Measurements from ENCODE around the gene ABHD16A.

DNA sequence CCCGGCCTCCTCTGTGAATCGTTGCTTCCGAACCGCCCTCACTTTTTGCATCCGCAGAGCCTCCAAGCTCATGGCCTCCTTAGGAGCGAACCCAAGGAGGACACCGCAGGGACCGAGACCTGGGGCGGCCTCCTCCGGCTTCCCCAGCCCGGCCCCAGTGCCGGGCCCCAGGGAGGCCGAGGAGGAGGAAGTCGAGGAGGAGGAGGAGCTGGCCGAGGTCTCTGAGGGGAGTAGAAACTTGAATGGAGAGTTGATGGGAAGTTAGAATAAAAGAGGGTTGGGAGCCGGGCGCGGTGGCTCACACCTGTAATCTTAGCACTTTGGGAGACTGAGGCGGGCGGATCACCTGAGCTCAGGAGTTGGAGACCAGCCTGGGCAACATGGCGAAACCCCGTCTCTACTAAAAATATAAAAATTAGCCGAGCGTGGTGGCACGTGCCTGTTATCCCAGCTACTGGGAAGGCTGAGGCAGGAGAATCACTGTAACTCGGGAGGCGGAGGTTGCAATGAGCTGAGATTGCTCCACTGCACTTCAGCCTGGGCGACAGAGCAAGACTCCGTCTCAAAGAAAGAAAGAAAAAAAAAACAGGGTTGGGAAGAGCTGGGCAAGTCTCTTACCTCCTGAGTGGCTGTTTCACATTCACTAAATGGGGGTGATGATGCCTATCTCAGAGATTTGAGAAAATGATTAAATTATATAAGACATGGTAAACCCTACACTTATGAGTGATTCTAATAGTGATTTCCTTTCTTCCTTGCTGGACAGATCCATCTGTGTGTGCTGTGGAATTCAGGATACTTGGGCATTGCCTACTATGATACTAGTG, 37.5 kb upstream of the ABHD16A start:
- no peak for TF ChIP-seq GATA3 (IDR thresholded peaks at IDR 0.05; ENCODE audit: low read depth, low read length)
- TF ChIP-seq GATA2 (IDR thresholded peaks at IDR 0.05; ENCODE audit: low read depth, low read length): no peak

All from SH-SY5Y (cell line).